Stimulated activated CD4-positive, alpha-beta T cell treated with anti-CD3 and anti-CD28 coated beads, Interleukin-2, amount 100 ng/mL, for 48 hours (primary cell): ENCODE data around the gene CA5A.
"Not testable (repeated sequence)": the region's sequence is repeated elsewhere in the genome, so short reads cannot be mapped to it uniquely, and the experiment has no call there.

Experiments used
- DNase-seq, 2 donors: peaks; one replicate each; pipeline ENCODE4 v3.0.0-alpha.2; 2020

Gene CA5A

GRCh38 chr16:87919681-87919994, 16.7 kb downstream of the CA5A start:
- DNase-seq = no peak

GRCh38 chr16:87918866-87919680, 17.3 kb downstream of the CA5A start:
- no peak for DNase-seq

GRCh38 chr16:87918338-87918737, 18.0 kb downstream of the CA5A start:
- DNase-seq = no peak

DNA sequence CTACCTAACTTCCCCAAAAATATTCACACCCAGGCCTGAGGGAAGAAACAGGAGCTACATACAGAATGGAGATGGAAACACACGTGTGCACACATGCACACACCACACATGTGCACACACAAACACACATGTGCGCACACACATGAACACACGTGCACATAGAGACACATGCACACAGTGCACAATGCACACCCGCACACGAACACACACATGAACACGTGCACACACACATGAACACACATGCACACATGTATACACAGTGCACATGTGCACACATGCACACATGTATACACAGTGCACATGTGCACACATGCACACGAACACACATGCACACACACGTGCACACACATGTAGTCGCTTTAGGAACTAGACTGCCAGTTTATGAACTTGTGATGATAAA, 18.8 kb downstream of the CA5A start:
- no peak for DNase-seq

DNA sequence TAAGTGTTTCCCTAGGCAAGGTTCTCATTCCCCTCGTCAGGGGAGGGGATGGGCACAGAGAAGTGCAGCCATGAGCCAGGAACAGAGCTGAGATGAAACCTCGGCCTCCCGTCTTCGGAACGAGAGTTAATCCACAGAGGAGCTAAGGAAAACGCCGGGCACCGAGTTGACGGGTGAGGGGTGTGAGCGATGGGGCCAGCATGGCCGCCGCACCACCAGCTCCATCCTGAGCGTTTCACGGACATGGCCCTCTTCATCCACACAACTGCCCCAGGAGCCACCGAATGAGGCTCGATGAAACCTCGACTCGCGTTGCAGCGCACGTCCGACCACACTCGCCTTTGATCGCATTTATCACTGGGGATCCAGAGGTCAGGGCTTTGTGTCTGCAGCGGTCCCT, 21.5 kb downstream of the CA5A start:
- DNase-seq = no peak

DNA sequence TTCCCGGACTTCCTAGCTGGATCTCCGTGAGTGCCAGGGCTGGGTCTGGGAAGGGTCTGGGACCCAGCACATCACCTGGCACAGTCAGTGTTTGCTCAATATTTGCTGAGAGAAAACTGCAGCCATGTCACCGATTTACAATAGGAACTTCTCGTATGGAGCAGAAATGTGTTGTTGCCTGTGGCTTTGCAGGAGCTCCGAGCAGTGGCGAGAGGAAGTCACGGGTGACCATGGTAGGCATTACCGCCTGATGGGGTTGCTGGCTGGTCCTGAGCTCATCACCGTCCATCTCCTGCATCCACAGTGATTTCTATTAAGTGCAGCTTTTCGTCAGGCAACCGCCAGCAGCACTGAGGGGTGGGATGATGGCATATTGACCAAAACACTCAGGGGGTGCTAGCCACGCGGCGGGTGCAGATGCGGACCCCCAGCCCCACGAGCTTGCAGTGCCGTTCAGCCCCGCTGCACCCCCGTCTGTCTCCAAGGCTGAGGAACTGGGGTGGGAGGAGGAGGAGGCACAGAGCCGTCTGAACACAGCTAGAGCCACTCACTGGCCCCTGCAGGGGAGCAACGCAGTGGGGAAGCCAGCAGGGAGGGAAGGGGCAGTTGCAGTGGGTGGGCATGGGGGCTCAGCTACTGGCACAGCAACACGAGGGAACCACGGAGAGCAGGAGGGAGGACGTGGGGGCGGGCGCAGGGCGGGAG, 22.2 kb downstream of the CA5A start:
- not testable (repeated sequence) for DNase-seq

DNA sequence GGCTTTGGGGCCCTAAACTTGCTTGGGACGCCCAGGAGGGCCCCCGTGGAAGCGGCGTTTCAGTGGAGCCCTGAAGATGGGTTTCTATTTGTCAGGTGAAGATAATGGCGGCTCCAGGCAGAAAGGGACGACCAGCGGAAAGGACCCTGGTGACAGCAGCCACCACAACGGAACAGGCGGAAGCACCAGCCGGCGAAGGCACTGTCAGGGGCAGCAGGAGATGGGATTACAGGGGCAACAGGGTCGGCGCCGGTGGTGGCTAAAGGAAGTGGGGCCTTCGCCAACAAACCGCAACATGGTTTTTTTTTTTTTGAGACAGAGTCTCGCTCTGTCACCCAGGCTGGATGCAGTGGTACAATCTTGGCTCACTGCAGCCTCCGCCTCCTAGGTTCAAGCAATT, 23.6 kb downstream of the CA5A start:
- DNase-seq = not testable (repeated sequence)

GRCh38 chr16:87911106-87911763, 25.1 kb downstream of the CA5A start:
- DNase-seq = not testable (repeated sequence)

- peak; percentile 91 to 93 for DNase-seq
Observed at GRCh38 chr16:87909203-87909935, 27.0 kb downstream of the CA5A start.

DNA sequence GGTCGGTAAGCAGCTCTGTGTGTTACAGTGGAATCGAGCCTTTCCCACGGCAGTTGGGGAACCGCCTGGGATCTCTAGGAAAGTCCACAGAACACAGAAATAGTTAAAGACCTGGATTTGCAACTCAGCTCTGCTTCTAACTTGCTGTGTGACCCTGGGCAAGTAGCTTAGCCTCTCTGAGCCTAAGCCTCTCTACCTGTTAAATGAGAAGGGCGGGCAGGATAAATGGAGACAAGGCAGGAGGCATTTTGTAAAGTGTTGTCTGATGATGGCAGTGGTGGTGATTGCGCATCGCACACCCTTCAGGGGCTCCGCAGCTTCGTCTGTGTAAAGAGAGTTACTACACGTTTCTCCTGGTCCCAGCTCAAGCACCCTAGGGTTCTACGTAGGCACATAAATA, 28.2 kb downstream of the CA5A start:
- not testable (repeated sequence) for DNase-seq

DNA sequence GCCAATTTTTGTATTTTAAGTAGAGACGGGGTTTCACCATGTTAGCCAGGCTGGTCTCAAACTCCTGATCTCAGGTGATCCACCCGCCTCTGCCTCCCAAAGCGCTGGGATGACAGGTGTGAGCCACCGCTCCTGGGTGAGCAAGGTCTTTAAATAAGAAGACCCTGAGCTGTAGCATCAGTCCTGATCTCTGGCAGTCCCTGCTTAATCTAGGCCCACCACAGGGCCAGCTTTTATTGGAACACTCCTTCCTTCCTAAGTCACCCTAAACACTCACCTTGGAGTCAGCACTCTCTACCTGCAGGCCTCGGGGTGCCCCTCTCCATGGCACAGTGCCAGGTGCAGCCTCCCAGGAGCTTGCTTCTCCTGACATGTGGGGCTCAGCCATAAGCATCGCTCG, 30.8 kb downstream of the CA5A start:
- not testable (repeated sequence) for DNase-seq

GRCh38 chr16:87904963-87905362, 31.4 kb downstream of the CA5A start:
- DNase-seq = not testable (repeated sequence)

DNA sequence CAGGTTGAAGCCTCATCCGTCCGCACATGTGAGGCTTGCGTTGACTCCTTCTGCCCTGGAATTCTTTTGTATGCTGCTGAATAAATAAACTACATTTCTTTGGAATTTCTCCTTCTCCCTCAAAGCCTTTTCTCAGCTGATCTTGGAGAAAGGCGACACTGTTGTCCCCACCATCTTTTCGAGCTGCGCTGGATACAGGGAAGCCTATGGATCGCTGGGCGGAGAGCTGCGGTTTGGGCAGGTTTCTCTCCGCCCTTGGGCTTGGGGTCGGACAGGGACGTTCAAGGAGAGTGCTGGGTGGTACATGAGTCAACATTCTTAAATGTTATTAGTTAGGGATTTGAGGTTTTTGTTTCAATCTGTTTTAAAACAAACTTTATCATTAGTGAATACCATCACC, 35.8 kb downstream of the CA5A start:
- DNase-seq = not testable (repeated sequence)

GRCh38 chr16:87897521-87898505, 38.5 kb downstream of the CA5A start:
- peak; percentile 30 to 43 for DNase-seq

DNA sequence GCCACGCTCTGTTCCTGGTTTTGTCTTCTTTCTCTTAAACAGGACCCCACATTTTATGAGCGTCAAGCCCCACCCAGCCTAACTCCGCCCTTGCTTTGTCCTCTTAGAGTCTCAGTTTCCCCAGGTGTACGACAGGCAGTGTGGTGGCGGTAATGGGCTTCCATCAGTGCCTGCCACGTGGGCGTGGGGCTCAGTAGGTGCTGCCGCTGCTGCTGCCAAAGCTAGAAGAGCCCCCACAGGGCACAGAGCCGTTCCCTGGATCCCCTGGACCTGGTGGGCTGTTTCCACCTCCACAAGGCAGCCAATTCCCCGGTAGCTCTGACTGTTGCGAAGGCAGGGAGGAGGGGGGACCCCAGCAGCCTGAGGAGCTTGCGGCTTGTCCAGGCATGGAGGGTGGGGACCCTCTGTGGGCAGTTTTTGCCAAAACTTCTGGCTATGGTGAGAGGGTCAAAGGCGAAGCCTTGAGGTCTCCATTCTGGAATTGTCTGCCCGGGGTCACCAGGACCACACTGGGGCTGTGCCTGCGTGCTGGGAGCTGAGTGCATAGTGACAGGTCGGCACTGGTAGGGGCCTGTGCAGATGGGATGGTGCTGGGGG, 39.3 kb downstream of the CA5A start:
- not testable (repeated sequence) for DNase-seq

- DNase-seq = peak in 1 of 2 donors; percentile 18
Observed at GRCh38 chr16:87896176-87896890, 40.0 kb downstream of the CA5A start.

- DNase-seq = peak; percentile 71 to 75
Observed at GRCh38 chr16:87895641-87896141, 40.6 kb downstream of the CA5A start.

DNA sequence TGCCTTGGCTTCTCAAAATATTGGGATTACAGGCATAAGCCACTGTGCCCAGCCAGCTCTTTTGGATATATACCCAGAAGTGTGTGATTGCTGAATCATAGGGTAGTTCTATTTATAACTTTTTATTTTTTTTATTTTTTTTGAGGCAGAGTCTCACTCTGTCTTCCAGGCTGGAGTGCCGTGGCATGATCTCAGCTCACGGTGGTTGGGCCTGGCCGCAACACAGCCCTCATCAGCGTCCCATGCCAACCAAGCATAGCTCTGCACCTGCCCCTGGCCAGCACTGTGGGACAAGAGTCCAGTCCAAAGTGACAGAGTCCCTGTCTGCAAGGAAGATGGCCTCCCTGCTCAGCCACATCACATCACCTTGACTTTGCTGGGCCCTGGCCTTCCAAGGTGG, 42.3 kb downstream of the CA5A start:
- not testable (repeated sequence) for DNase-seq

DNA sequence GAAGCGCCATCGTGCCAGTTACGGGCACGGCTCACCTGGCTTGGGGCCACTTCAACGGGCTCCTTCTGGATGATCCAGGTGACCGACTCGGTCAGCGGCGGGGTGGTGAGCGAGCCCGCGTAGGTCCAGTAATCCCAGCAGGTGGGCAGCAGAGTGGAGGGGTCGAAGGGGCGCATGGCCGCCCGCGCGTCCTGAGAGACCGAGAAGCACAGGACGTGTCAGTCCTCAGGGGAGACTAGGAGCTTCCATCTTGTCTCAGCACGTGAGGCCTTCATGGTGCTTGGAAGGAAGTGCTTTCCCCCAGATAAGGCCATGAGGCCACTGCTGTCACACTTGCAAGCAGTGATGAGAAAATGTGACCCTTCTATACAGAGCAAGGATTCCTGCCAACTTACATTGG, 44.6 kb downstream of the CA5A start:
- no peak for DNase-seq

DNA sequence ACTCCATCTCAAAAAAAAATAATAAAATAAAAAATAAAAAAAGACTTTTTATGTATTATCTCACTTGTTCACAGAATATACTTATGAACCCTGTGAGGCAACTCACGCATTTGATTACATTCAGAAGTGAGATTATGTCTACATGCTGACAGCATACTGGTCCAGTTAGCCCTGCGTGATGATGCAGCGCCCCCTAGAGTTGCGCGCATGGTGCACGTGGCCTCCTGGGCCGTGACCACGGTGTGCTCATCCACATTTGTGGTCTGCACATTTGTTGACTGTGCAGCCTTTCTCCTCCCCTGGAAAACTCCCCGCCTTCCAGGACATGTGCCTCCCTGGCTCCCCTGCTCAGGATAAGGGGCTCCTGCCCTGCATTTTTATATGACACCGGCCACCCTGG, 46.6 kb downstream of the CA5A start:
- DNase-seq = peak; percentile 41 to 55

- DNase-seq = not testable (repeated sequence)
Observed at GRCh38 chr16:87888346-87888745, 48.0 kb downstream of the CA5A start.
